Ovary (tissue), 9 donors: ENCODE data around the gene SORT1. TPM values are rescaled to one million over a fixed set of nuclear protein-coding genes. Genes with fewer than 3 reads are reported as not detected.

Experiments used
- DNase-seq, 5 donors: peaks; one replicate each; pipeline ENCODE4 v3.0.0-alpha.2; 2019 to 2020
- H3K27ac ChIP-seq, 2 donors: fragments of 200-600 bp; one replicate each; pipeline versions ENCODE4 v1.5.1 to v1.8.0; 2019 to 2022
- H3K27me3 ChIP-seq: fragments of 200-600 bp; one replicate; pipeline ENCODE4 v1.8.0; 2022
- H3K36me3 ChIP-seq: fragments of 200-600 bp; sonication (generic); one replicate; pipeline ENCODE4 v1.5.1; 2019
- H3K4me1 ChIP-seq: one replicate; pipeline ENCODE4 v1.8.1; 2013; ENCODE audit warnings: mild to moderate bottlenecking, moderate library complexity; ENCODE audit not compliant: insufficient read depth
- H3K4me3 ChIP-seq: fragments of 200-600 bp; sonication (generic); one replicate; pipeline ENCODE4 v1.5.1; 2017
- H3K9me3 ChIP-seq, 2 donors: fragments of 200-600 bp in 1 of 2; sonication (generic) in 1 of 2; one replicate each; pipeline versions ENCODE4 v1.5.1 to v1.8.1; 2013 to 2019; ENCODE audit warnings: mild to moderate bottlenecking in 1 of 2, moderate library complexity in 1 of 2
- CTCF ChIP-seq, 3 donors: fragments of 450-650 bp in 2 of 3; fragments of 200-600 bp in 1 of 3; IDR thresholded peaks; one replicate each; pipeline versions ENCODE4 v1.5.1 to v1.8.0; 2016 to 2022; ENCODE audit warnings: antibody characterized with exemption in 3 of 3, mild to moderate bottlenecking in 1 of 3
- EP300 ChIP-seq: sonication (generic); formaldehyde crosslinking; IDR thresholded peaks from one replicate; pipeline ENCODE4 v1.6.1; 2017; ENCODE audit warnings: antibody characterized with exemption
- POLR2A ChIP-seq: fragments of 450-650 bp; IDR thresholded peaks from one replicate; pipeline ENCODE4 v1.6.1; 2017; ENCODE audit warnings: antibody characterized with exemption, mild to moderate bottlenecking, moderate library complexity
- WGBS, 3 donors: extraction: QIAGEN DNeasy Blood & Tissue Kit in 1 of 3; methylation state at CpG; one replicate each; pipeline versions ENCODE4 v1.1.5 to v1.1.7; 2013 to 2017; 5-methylcytosine and 5-hydroxymethylcytosine counted together
- intact Hi-C, 4 donors: fragments of 100-400 bp; cut with DNase I; formaldehyde crosslinking; loops; one replicate each; pipeline versions ENCODE4 v1.11.0 to v1.15.1; 2022 to 2023
- polyA plus RNA-seq, 2 donors: library from polyadenylated mRNA; stranded (reverse); fragments of 200-250 nt in 1 of 2; fragments of 350-450 nt in 1 of 2; fragmentation: Illumina TruSeq in 1 of 2; extraction: RNeasy Lipid Tissue Mini Kit (QIAGEN cat#74804) in 1 of 2; gene quantifications; one replicate each; pipeline ENCODE4 v1.2.3, GENCODE V29; 2013 to 2014
- total RNA-seq, 7 donors: library from RNA; depleted of rRNA in 2 of 7; stranded (reverse); fragments of >200 nt in 2 of 7; fragmentation: NEBNext Ultra II Directional in 3 of 7; extraction: Animal tissue kit (Norgen Biotek cat#: 25700) in 3 of 7; gene quantifications; one replicate each; pipeline versions ENCODE4 v1.1.0 to v1.2.4, GENCODE V29; 2016 to 2023
- donor health status: DM: no; HTN: no; CAD: no; lungs with moderate emphysema.
- donor health status: DM: no; HTN: no; CAD: no.
- donor health status: Bipolar disorder and iron deficiency.
- donor health status: DM: yes; HTN: yes; CAD: no.
- donor health status: DM: no; HTN: no; CAD: no.
- donor health status: DM: yes; HTN: yes; CAD: no.

SORT1 gene
- total and polyA plus RNA-seq, 9 donors: 4.3 to 37.0 (median 16.0) TPM

GRCh38 chr1:109389638-109390341 is 7.9 kb downstream of the SORT1 start:
- WGBS, 3 donors: 74 to 79% (median 77%) methylated on average over 5 of the region's 5 CpGs
- no peaks in the 10 kb centered on the region for H3K9me3 ChIP-seq
- no peak overlapping the region for H3K27ac ChIP-seq

GRCh38 chr1:109388884-109389637 is 8.7 kb downstream of the SORT1 start:
- no peak for DNase-seq
- TF ChIP-seq EP300: no peak
- intact Hi-C loops: no loop called here
- no peaks in the 10 kb centered on the region for H3K36me3 ChIP-seq
- no peaks in the 10 kb centered on the region for H3K27me3 ChIP-seq
- no peaks in the 10 kb centered on the region for H3K9me3 ChIP-seq
- H3K4me3 ChIP-seq: no peak overlapping the region
- H3K27ac ChIP-seq: no peak overlapping the region
- no peaks in the 10 kb centered on the region for H3K4me1 ChIP-seq
- 56 to 75% (median 73%) methylated on average over 7 of the region's 7 CpGs for WGBS, 3 donors

More at GRCh38 chr1:109389638-109390341, 7.9 kb downstream of the SORT1 start:
- intact Hi-C loops: no loop called here
- no peaks in the 10 kb centered on the region for H3K36me3 ChIP-seq
- no peaks in the 10 kb centered on the region for H3K4me1 ChIP-seq
- no peak overlapping the region for H3K4me3 ChIP-seq
- no peaks in the 10 kb centered on the region for H3K27me3 ChIP-seq
- TF ChIP-seq POLR2A (no peak), CTCF (IDR thresholded peaks at IDR 0.05) (no peak), EP300 (no peak)
- DNase-seq: no peak

- Histone ChIP-seq H3K4me1 (no peaks in the 10 kb centered on the region), H3K36me3 (no peaks in the 10 kb centered on the region), H3K4me3 (no peak overlapping the region), H3K9me3 (no peaks in the 10 kb centered on the region), H3K27ac (no peak overlapping the region), H3K27me3 (no peaks in the 10 kb centered on the region)
- intact Hi-C loops: no loop called here
- no peak for DNase-seq
- 95 to 99% (median 96%) methylated on average over 5 of the region's 5 CpGs for WGBS, 3 donors
- TF ChIP-seq CTCF (IDR thresholded peaks at IDR 0.05): no peak
Observed at GRCh38 chr1:109388208-109388711, 9.5 kb downstream of the SORT1 start.

GRCh38 chr1:109386054-109386717 is 11.5 kb downstream of the SORT1 start:
- no peak for DNase-seq
- H3K27me3 ChIP-seq: no peaks in the 10 kb centered on the region
- no peak overlapping the region for H3K27ac ChIP-seq
- no peaks in the 10 kb centered on the region for H3K4me1 ChIP-seq
- no peak overlapping the region for H3K4me3 ChIP-seq
- no peak for TF ChIP-seq CTCF (IDR thresholded peaks at IDR 0.05)
- no peak for TF ChIP-seq EP300
- no peak for TF ChIP-seq POLR2A
- WGBS, 3 donors: 91 to 96% (median 92%) methylated on average over 2 of the region's 2 CpGs
- intact Hi-C loops: no loop called here
- H3K36me3 ChIP-seq: no peaks in the 10 kb centered on the region
- H3K9me3 ChIP-seq: no peaks in the 10 kb centered on the region
